HTERT RPE-1 (cell line): ENCODE results near the gene KRT37.

Experiments used
- in situ Hi-C: fragments of 300-500 bp; cut with MboI; formaldehyde crosslinking; loops from 4 replicates; pipeline ENCODE4 v1.14.3; 2020; ENCODE audit warnings: low sequenced_read_pairs

Gene KRT37

GRCh38 chr17:41377546-41377945 lies 46.8 kb downstream of the KRT37 start:
- in situ Hi-C loops, result no loop called here
